ENCODE results near the gene TMEM42.
"Not testable (repeated sequence)": the region's sequence is repeated elsewhere in the genome, so short reads cannot be mapped to it uniquely, and the experiment has no call there.

TMEM42 gene

DNA sequence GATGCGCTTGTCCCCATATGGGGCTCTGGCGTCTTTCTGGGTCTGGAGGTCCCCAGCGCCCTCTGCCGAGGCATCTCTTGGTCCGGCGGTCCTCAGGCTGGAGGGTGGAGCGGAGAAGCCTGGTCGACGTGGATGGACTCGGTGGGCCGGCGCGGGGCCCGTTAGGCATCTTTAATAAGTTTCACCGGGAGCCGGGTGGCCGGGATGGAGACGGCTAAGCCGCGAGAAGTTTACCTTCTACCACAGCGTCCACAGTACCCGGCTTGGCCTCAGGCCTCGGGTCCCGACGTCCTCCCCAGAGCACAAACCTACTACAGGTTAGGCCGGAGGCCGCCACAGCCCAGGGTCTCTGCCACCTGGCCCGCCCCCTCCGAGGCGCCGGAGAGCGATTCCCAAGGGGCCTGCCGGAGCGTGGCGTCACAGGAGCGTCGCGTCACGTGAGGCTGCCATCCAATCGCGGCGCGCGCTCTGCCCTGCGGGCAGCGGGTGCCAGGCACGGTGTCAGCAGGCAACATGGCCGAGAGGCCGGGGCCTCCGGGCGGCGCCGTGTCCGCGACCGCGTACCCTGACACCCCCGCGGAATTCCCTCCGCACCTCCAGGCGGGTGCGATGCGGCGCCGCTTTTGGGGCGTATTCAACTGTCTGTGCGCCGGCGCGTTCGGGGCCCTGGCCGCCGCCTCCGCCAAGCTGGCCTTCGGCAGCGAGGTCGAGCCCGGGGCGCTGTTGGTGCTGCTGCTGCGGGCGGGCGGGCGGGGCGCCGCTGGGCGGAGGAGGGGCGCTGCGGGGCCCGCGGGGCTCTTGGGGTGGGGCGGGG is at the start of gene TMEM42:
TMEM42 (plus strand) TSS at position 501 of the 814 bp plus-strand sequence; CDS start at position 514, 13 bp downstream.
- peak; percentile 95 for DNase-seq (ENCODE audit: low read depth, low spot score)

- DNase-seq (ENCODE audit: low read depth, low spot score): no peak
Measured at GRCh38 chr3:44814751-44815150, 47.0 kb upstream of the TMEM42 start.

- not testable (repeated sequence) for DNase-seq (ENCODE audit: low read depth, low spot score)
Measured at GRCh38 chr3:44816334-44816733, 45.4 kb upstream of the TMEM42 start.

- DNase-seq (ENCODE audit: low read depth, low spot score): not testable (repeated sequence)
Measured at GRCh38 chr3:44821206-44821605, 40.5 kb upstream of the TMEM42 start.

DNA sequence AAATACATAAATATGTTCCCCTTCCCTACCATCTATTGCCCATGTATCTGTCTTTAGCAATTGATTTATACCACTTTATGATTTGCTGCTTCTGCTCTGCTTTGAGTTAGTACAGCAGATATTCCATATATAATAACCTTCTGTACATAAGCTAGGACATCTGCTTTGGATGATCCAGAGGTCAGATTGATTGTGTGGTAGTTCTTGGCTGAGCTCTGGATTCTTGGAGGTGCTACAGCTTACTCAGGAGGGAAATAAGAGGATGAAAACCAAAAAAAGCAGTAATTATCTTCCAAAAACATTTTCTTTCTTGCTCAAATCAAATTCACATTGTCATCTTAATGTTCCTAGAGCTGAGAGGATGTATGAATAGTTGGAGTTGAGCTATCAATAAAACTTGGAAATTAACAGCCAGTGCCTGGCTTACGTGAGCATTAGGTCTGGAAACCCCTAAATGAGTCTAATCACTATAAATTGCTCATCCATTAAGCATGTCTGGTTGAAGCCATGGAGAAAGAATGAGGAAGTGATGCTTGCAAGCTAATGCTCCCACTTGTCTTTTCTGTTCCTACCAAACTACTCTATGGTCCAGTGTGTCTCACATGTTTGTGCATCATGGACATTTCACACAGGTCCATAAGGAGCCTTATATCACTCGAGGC is 36.3 kb upstream of the TMEM42 start:
- DNase-seq (ENCODE audit: low read depth, low spot score): no peak

DNA sequence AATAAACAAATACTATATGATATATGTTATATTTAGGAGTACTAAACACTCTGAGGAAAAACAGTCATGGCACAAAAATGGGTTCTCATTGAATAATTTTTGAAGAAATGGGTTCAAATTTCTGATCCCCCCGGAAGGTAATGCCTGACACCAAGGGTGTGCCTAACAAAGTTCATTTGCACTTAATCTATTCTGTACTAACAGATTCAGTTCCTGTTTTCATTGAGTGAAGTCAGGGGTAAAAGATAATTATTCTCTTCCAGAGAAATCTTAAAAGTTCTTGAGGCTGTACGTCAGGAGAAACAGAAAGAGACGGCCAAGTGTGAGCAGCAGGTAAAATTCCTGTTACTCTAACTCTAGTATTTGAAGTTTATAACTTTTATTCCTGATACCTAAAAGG is 34.5 kb upstream of the TMEM42 start:
- no peak for DNase-seq (ENCODE audit: low read depth, low spot score)

DNA sequence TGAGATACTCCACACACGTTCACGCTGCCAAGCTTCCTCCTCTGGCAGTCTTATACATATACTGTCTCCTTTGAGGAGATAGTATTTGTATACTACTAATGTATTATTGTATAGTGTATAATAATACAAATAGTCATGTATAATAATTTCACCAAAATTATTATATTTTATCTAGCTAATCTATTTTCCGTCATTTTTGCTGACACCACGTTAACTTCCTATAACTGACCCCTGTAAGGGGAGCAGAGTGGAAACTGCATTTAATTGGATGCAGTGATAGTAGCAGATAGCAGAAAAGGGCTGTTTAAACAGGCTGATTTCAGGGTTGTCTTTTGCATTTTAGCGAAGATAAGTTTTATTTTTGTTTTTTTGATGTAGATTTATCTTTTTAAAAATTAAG is 30.5 kb upstream of the TMEM42 start:
- no peak for DNase-seq (ENCODE audit: low read depth, low spot score)

- DNase-seq (ENCODE audit: low read depth, low spot score): no peak
Measured at GRCh38 chr3:44832032-44832431, 29.7 kb upstream of the TMEM42 start.

- no peak for DNase-seq (ENCODE audit: low read depth, low spot score)
Measured at GRCh38 chr3:44832965-44833364, 28.7 kb upstream of the TMEM42 start.

DNA sequence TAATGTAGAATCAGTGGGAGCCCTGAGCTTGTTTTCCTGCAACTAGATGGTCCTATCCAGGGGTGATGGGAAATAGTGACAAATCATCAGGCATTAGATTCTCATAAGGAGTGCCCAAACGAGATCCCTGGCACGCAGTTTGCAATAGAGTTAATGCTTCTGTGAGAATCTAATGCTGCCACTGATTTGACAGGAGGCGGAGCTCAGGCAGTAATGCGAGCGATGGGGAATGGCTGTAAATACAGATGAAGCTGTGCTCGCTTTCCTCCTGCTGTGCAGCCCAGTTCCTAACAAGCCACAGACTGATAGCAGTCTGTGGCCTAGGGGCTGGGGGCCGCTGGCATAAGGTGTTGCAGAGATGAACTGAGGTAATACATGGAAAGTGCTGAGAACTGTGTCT is 28.3 kb upstream of the TMEM42 start:
- peak; percentile 6 for DNase-seq (ENCODE audit: low read depth, low spot score)

GRCh38 chr3:44835684-44836083 is 26.0 kb upstream of the TMEM42 start:
- DNase-seq (ENCODE audit: low read depth, low spot score): no peak

DNA sequence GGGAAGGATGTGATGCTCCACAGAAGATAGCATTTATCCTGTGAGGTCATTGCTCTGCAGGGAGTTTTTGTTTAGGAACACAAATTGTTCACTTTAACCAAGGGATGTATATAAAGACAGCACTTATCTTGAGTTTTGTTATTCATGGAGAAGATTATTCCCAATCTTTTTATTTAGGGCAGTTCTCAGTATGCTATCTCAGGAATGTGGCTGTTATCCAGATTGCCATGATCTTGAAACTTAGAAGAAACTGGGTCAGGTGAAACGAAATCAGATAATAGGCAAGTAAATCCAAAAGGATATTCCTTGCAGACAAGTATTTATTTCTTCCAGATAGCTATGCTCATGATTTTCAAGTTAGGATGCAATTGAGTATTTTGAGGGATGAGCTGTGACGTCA is 19.3 kb upstream of the TMEM42 start:
- DNase-seq (ENCODE audit: low read depth, low spot score): no peak

GRCh38 chr3:44845528-44846520 is 15.9 kb upstream of the TMEM42 start:
- DNase-seq (ENCODE audit: low read depth, low spot score): peak; percentile 72

DNA sequence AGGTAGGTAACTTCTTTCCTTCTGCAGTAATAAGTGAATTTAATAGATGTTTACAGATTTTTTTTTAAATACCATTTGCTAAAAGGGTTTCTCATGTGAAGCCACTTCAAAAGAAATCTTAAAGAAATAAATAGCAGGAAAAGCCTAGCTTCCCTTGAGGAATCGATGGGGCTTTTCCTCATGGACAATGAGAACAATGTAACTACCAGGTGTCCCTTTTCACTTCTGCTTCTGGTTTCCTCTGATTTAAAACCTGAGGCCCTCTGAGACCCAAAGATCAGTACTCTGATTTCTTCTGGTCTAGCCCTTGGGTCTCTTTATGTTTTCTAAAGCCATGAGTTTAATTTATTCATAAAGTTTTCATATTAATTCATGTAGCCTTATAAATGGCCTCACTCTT is 13.1 kb upstream of the TMEM42 start:
- DNase-seq (ENCODE audit: low read depth, low spot score): no peak

- DNase-seq (ENCODE audit: low read depth, low spot score): not testable (repeated sequence)
Measured at GRCh38 chr3:44856663-44857062, 5.0 kb upstream of the TMEM42 start.

- DNase-seq (ENCODE audit: low read depth, low spot score): no peak
Measured at GRCh38 chr3:44860117-44860516, 1.6 kb upstream of the TMEM42 start.

- peak; percentile 39 for DNase-seq (ENCODE audit: low read depth, low spot score)
Measured at GRCh38 chr3:44862226-44862637, 520 bp downstream of the TMEM42 start.

- no peak for DNase-seq (ENCODE audit: low read depth, low spot score)
Measured at GRCh38 chr3:44865272-44866035, 3.7 kb downstream of the TMEM42 start.

GRCh38 chr3:44867421-44868111 is 5.9 kb downstream of the TMEM42 start:
- no peak for DNase-seq (ENCODE audit: low read depth, low spot score)

- DNase-seq (ENCODE audit: low read depth, low spot score): no peak
Measured at GRCh38 chr3:44870375-44871061, 8.8 kb downstream of the TMEM42 start.

Measured in ELF-1 (cell line).